ENCODE data around the gene PCGF1. TPM values are rescaled to one million over a fixed set of nuclear protein-coding genes. Genes with fewer than 3 reads are reported as not detected.

PCGF1 gene
- total RNA-seq, 4 donors from 2014 or later: 4.4 to 16.2 (median 14.7) TPM

GRCh38 chr2:74497777-74498499 lies 9.6 kb downstream of the PCGF1 start:
- no peak for DNase-seq
- TF ChIP-seq CTCF (IDR thresholded peaks at IDR 0.05) (no peak), POLR2A (IDR thresholded peaks at IDR 0.05) (no peak)
- no peaks in the 10 kb centered on the region for H3K9me3 ChIP-seq
- H3K27ac ChIP-seq: peak overlapping the region in 1 of 4 donors; percentile 1
- peaks cover 7 to 65% (median 20%) of the 10 kb centered on the region in 4 donors for H3K27me3 ChIP-seq
- intact Hi-C loops (cut with DNase I): no loop called here
- 2 to 6% methylated on average over 7 of the region's 61 CpGs for WGBS, 2 donors
- peak overlapping the region; percentile 29 to 61 (median 50) for H3K4me3 ChIP-seq
- peaks cover 31 to 41% (median 31%) of the 10 kb centered on the region in 3 donors for H3K4me1 ChIP-seq
- peaks cover 0 to 16% (median 2%) of the 10 kb centered on the region in 3 donors for H3K36me3 ChIP-seq

GRCh38 chr2:74496997-74497776 lies 10.3 kb downstream of the PCGF1 start:
- Histone ChIP-seq H3K36me3 (peaks cover 2 to 23% (median 6%) of the 10 kb centered on the region in 3 donors), H3K9me3 (no peaks in the 10 kb centered on the region), H3K27ac (no peak overlapping the region), H3K27me3 (peaks cover 7 to 58% (median 20%) of the 10 kb centered on the region in 4 donors), H3K4me3 (peak overlapping the region; percentile 29 to 61 (median 50)), H3K4me1 (peaks cover 25 to 34% (median 29%) of the 10 kb centered on the region in 3 donors)
- 56 to 58% methylated on average over 12 to 15 of the region's 19 CpGs for WGBS, 2 donors
- DNase-seq: no peak
- TF ChIP-seq POLR2A (IDR thresholded peaks at IDR 0.05) (no peak), CTCF (IDR thresholded peaks at IDR 0.05) (no peak)
- intact Hi-C loops (cut with DNase I): no loop called here

DNA sequence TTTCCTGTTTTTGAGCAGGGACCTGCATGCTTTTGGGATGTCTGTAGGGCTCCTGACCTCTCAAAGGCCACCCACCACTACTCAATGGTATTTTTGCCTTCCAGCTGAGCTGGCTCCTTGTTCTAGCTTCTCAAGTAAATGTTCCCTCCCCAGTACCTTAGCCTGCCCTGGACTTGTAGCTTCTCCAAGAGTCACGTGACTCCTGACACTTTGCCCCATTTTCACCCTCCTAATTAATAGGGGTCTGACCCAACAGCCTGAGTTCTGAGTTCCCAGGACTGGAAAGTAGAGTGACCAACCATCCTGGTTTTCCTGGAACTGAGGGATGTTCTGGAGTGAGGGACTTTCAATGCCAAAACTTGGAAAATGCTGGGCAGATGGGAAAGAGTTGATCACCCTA lies 12.1 kb downstream of the PCGF1 start:
- WGBS, 2 donors: 75% methylated on average over 1 of the region's 1 CpG; no CpG with 5 or more reads in 1 of the 2 donors
- no peak for TF ChIP-seq POLR2A (IDR thresholded peaks at IDR 0.05)
- no peak for TF ChIP-seq CTCF (IDR thresholded peaks at IDR 0.05)
- Histone ChIP-seq H3K4me3 (no peak overlapping the region), H3K27me3 (peaks cover 7 to 40% (median 20%) of the 10 kb centered on the region in 4 donors), H3K4me1 (peaks cover 22 to 30% (median 25%) of the 10 kb centered on the region in 3 donors), H3K9me3 (no peaks in the 10 kb centered on the region), H3K27ac (no peak overlapping the region), H3K36me3 (peaks cover 18 to 41% (median 19%) of the 10 kb centered on the region in 3 donors)
- DNase-seq: no peak
- intact Hi-C loops (cut with DNase I): no loop called here

DNA sequence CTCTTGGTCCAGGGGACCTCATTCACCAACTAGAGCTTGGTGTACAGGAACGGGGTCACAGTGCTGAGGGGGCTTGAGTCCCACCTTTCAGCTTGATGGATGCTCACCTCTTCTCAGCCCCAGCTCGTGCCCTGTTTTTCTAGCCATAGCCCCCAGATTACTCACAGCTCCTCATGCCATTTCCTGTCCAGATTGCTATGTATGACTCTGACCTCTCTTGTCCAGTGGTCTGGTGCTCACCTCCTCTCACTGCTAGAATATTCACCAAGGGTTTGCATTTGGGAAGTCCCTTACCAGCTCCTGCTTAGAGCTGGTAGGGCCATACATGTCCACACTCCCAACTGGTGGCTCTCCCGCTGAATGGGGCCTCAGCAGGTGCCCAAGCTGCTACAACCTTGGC lies 13.9 kb downstream of the PCGF1 start:
- no peak for TF ChIP-seq POLR2A (IDR thresholded peaks at IDR 0.05)
- TF ChIP-seq CTCF (IDR thresholded peaks at IDR 0.05): no peak
- H3K36me3 ChIP-seq: peaks cover 20 to 59% (median 21%) of the 10 kb centered on the region in 3 donors
- H3K9me3 ChIP-seq: no peaks in the 10 kb centered on the region
- 85% methylated on average over 3 of the region's 3 CpGs for WGBS, 2 donors
- intact Hi-C loops (cut with DNase I): no loop called here
- no peak for DNase-seq
- H3K27me3 ChIP-seq: peaks cover 0 to 21% (median 7%) of the 10 kb centered on the region in 4 donors
- H3K4me3 ChIP-seq: no peak overlapping the region
- peaks cover 10 to 14% (median 13%) of the 10 kb centered on the region in 3 donors for H3K4me1 ChIP-seq
- no peak overlapping the region for H3K27ac ChIP-seq

Data from esophagus squamous epithelium (tissue), 5 donors.